Upper lobe of right lung (tissue), 1 donor: ENCODE results near the gene GOSR1. TPM values are rescaled to one million over a fixed set of nuclear protein-coding genes. Genes with fewer than 3 reads are reported as not detected.
"Not testable (repeated sequence)": the region's sequence is repeated elsewhere in the genome, so short reads cannot be mapped to it uniquely, and the experiment has no call there.

Experiments used
- ATAC-seq: fragments of 200-7000 bp; cut with Tn5 transposase; one replicate; pipeline ENCODE4 v1.9.1; 2020; ENCODE audit warnings: mild to moderate bottlenecking, moderate library complexity
- DNase-seq: peaks from one replicate; pipeline ENCODE4 v3.0.0-alpha.2; 2020
- H3K27ac ChIP-seq: fragments of 200-600 bp; one replicate; pipeline ENCODE4 v1.8.0; 2022
- H3K27me3 ChIP-seq: fragments of 200-600 bp; one replicate; pipeline ENCODE4 v1.8.0; 2022; ENCODE audit warnings: mild to moderate bottlenecking
- H3K36me3 ChIP-seq: fragments of 200-600 bp; one replicate; pipeline ENCODE4 v1.8.0; 2022
- H3K4me1 ChIP-seq: fragments of 200-600 bp; one replicate; pipeline ENCODE4 v1.8.0; 2022
- H3K4me3 ChIP-seq: fragments of 200-600 bp; one replicate; pipeline ENCODE4 v1.8.0; 2022; ENCODE audit warnings: mild to moderate bottlenecking
- H3K9me3 ChIP-seq: fragments of 200-600 bp; one replicate; pipeline ENCODE4 v1.8.0; 2022
- CTCF ChIP-seq: fragments of 200-600 bp; IDR thresholded peaks from one replicate; pipeline ENCODE4 v1.8.0; 2022; ENCODE audit warnings: antibody characterized with exemption
- intact Hi-C: fragments of 100-400 bp; cut with DNase I; formaldehyde crosslinking; loops from one replicate; pipeline ENCODE4 v1.11.0; 2022
- total RNA-seq: library from RNA; stranded (reverse); fragmentation: NEBNext Ultra II Directional; extraction: Animal tissue kit (Norgen Biotek cat#: 25700); gene quantifications from one replicate; pipeline ENCODE4 v1.2.1, GENCODE V29; 2021
- donor health status: DM: no; HTN: yes; CAD: no; lungs with severe emphysema.

The GOSR1 gene
- total RNA-seq, 1 donor from 2014 or later = 48.9 TPM

- no peak overlapping the region for H3K4me3 ChIP-seq
- H3K4me1 ChIP-seq = no peaks in the 10 kb centered on the region
- H3K27me3 ChIP-seq = no peaks in the 10 kb centered on the region
- H3K36me3 ChIP-seq = peaks cover 40% of the 10 kb centered on the region
- peak overlapping the region; percentile 2 for H3K27ac ChIP-seq
- DNase-seq (no peak), ATAC-seq (no peak)
- intact Hi-C loops = no loop called here
- no peak for TF ChIP-seq CTCF
- H3K9me3 ChIP-seq = no peaks in the 10 kb centered on the region
These were observed 43.2 kb downstream of the GOSR1 start for GRCh38 chr17:30520436-30520835.

DNA sequence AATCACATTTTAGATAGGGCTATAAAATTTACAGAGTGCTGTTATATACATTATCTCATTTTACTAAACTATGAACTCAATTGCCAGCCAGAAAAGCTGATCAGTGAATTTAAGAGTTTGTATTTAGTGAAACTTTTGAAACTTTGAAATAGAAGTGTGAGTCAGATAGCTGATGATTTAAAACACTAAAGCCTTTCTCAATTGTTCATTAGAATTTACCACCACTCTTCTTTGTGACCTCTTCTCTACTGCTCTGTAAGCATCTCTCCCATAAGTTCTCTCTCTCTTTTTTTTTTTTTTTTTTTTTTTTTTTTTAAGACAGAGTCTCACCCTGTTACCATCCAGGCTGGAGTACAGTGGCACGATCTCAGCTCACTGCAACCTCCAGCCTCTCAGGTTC lies 43.7 kb downstream of the GOSR1 start:
- H3K4me3 ChIP-seq = no peak overlapping the region
- no peak for ATAC-seq
- TF ChIP-seq CTCF = no peak
- no peaks in the 10 kb centered on the region for H3K27me3 ChIP-seq
- no peaks in the 10 kb centered on the region for H3K9me3 ChIP-seq
- no peak overlapping the region for H3K27ac ChIP-seq
- DNase-seq = no peak
- intact Hi-C loops = no loop called here
- peaks cover 36% of the 10 kb centered on the region for H3K36me3 ChIP-seq
- no peaks in the 10 kb centered on the region for H3K4me1 ChIP-seq

DNA sequence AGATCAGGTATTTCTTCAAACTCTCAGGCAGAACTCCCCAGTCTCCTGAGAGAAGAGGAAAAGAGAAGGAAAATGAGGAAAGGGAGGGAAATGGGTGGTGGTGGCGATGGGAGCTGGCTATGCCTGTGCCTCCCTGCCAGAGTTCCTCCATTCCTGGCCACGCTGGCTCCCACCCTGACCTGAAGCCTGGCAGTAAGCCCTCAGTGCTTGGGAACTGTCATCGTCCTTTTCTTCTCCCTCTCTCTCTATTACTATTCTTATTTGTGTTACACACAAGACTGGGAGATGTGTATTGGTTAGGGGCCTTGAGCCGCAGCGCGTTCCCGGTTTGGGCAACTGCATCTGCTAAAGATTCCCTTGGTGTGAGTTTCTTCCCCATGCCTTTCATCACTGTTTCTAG lies 44.6 kb downstream of the GOSR1 start:
- H3K36me3 ChIP-seq = peaks cover 36% of the 10 kb centered on the region
- no peaks in the 10 kb centered on the region for H3K9me3 ChIP-seq
- no peak for TF ChIP-seq CTCF
- DNase-seq (no peak), ATAC-seq (no peak)
- H3K27ac ChIP-seq = no peak overlapping the region
- H3K4me3 ChIP-seq = no peak overlapping the region
- no peaks in the 10 kb centered on the region for H3K4me1 ChIP-seq
- H3K27me3 ChIP-seq = no peaks in the 10 kb centered on the region
- intact Hi-C loops = no loop called here

GRCh38 chr17:30523236-30523635 lies 46.0 kb downstream of the GOSR1 start:
- H3K9me3 ChIP-seq, DNase-seq, intact Hi-C loops, ATAC-seq, H3K4me3 ChIP-seq, H3K4me1 ChIP-seq, H3K27me3 ChIP-seq, H3K27ac ChIP-seq: not testable (repeated sequence)
- H3K36me3 ChIP-seq = peaks cover 27% of the 10 kb centered on the region

- no peak for ATAC-seq
- intact Hi-C loops = no loop called here
- DNase-seq = no peak
These were observed 47.6 kb downstream of the GOSR1 start for GRCh38 chr17:30524847-30525246.

GRCh38 chr17:30526401-30526800 lies 49.2 kb downstream of the GOSR1 start:
- ATAC-seq (no peak), DNase-seq (no peak)
- peaks cover 12% of the 10 kb centered on the region for H3K36me3 ChIP-seq
- no peaks in the 10 kb centered on the region for H3K4me1 ChIP-seq
- no peak overlapping the region for H3K4me3 ChIP-seq
- H3K9me3 ChIP-seq = no peaks in the 10 kb centered on the region
- H3K27me3 ChIP-seq = no peaks in the 10 kb centered on the region
- no peak overlapping the region for H3K27ac ChIP-seq
- TF ChIP-seq CTCF = no peak
- intact Hi-C loops = no loop called here

More at GRCh38 chr17:30524847-30525246, 47.6 kb downstream of the GOSR1 start:
- TF ChIP-seq CTCF = no peak
- no peaks in the 10 kb centered on the region for H3K9me3 ChIP-seq
- no peak overlapping the region for H3K4me3 ChIP-seq
- H3K27ac ChIP-seq = no peak overlapping the region
- no peaks in the 10 kb centered on the region for H3K27me3 ChIP-seq
- no peaks in the 10 kb centered on the region for H3K4me1 ChIP-seq
- peaks cover 27% of the 10 kb centered on the region for H3K36me3 ChIP-seq

DNA sequence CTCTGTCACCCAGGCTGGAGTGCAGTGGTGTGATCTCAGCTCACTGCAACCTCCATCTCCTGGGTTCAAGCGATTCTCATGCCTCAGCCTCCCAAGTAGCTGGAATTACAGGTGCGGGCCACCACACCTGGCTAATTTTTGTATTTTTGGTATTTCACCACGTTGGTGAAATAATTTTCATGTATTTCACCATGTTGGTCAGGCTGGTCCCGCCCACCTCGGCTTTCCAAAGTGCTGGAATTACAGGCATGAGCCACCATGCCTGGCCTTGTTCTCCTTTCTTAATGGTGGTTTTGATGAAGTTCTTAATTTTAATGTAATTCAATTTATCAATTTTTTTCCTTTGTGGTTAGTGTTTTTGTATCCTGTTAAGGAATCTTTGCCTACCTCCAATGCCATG lies 51.5 kb downstream of the GOSR1 start:
- H3K9me3 ChIP-seq, H3K36me3 ChIP-seq, DNase-seq, intact Hi-C loops, H3K4me1 ChIP-seq, H3K27ac ChIP-seq, ATAC-seq, H3K4me3 ChIP-seq, H3K27me3 ChIP-seq: not testable (repeated sequence)
